ENCODE data around the gene ODF4.

- no peak for TF ChIP-seq POLR2AphosphoS5 (IDR thresholded peaks at IDR 0.05; ENCODE audit: low read depth, low read length)
- TF ChIP-seq SIN3A (IDR thresholded peaks at IDR 0.05; ENCODE audit: borderline replicate concordance, insufficient read depth, low read length) = no peak
- TF ChIP-seq FOXP2 (optimal IDR thresholded peaks at IDR 0.05; ENCODE audit: borderline replicate concordance, extremely low read depth, extremely low read length, insufficient read depth) = no peak
Measured at GRCh38 chr17:8375738-8376259, 36.2 kb downstream of the ODF4 start.

All from PFSK-1 (cell line).